Measurements from ENCODE around the gene CEP128.

CEP128 gene

DNA sequence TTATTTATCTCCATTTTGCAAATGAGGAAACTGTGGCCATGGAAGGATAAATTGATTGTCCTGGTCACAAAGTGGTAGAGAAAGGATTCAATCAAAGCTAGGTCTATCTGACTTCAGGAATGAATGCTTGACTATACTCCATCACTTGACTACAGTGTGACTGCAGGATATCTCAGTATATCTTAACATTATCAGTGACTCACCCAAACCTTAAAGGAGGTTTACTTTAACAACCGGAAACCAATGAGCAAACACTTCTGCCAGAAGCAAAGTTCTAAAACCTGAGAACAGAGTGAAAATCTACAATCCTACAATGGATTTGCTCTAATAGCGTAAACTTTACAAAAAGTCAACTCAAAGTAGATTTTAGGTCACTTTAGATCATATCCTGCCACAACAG is 277.0 kb downstream of the CEP128 start:
- DNase-seq (ENCODE audit: low spot score): no peak

DNA sequence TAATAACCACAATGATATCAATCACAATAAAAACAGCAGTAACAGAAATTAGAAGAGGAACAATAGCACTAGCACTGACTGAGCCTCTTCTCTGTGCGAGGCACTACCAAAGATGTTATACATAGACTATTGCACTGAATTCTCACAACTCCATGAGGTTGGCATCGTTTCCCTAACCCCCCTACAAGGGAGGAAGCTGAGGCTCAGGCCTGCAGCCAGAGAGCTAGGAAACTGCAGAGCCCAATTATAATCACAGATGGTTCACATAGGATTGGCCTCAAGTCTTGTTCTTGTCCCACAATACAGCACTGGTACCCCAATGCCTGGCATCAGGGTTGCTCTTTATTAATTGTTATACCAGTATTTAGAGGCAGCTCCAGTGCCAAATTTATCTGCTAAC is 278.0 kb downstream of the CEP128 start:
- DNase-seq (ENCODE audit: low spot score): no peak

DNA sequence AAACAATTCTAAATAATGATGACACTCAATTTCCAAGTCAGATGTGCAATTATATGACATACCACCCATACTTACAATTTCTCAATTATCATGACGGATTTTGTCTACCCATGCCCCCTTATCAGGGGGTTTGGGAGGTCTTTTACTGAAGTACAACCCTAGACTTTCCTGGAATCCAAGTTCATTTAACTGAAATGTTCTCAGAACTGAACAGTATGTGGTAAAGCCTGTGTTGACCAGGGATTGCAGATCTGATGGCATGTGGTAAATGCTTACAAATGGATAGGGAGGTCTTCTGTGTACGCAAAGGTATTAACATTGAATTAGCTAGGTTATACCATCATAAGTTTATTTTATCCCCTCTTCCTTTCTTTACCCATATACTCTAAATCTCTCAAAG is 281.8 kb downstream of the CEP128 start:
- DNase-seq (ENCODE audit: low spot score): no peak

DNA sequence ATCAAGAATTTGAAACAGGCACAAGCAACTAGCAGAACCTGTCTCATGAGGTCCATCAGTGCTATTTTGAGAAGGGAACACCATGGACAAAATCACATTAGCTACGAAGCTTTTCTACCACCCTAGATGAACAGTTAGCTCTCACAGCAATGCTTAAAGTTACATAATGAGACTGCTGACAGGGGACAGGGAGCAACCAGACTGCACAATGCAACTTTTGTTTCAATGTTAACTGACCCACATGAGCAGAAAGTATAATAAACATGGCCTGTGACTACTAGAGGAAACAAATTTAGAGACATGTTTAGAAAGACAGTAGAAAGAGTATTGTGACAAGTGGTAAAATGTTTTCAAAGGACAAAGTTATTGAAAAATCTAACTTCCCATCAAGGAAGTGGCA is 282.8 kb downstream of the CEP128 start:
- DNase-seq (ENCODE audit: low spot score): no peak

DNA sequence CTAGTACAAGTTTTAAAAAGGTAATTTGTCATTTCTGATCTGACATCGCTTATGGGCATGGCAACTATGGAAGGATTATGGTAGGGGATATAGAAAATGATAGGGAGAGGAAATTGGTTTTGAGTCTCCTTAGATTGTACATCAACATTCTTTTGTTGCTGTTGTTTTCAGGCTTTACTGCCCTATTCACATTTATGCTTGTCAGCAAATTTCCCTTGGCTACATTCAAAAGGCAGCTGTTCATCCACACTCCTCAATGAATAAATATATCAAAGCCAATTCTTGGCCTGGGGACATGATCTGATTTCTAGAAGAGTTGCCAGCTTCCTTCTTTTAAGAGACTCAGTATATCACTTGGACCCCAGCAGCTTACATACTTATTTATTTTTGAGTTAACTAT is 283.4 kb downstream of the CEP128 start:
- DNase-seq (ENCODE audit: low spot score): no peak

DNA sequence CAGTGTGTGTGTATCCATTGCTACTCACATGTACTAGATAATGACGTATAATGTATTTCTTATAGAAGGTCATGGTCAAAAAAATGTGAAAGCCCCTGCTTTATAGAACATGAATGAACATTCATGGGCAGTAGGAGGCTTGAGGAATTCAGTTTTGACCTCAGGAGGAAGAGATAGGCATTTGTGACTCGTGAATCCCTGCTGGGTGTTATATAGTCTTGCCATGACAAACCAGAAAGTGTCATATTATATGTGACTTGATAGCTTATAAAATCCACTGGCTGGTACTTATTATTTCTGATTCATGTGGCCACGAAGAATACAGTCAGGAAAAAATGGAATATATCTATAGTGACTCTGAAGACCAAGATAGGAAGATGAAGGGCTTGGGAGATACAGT is 287.6 kb downstream of the CEP128 start:
- DNase-seq (ENCODE audit: low spot score): no peak

DNA sequence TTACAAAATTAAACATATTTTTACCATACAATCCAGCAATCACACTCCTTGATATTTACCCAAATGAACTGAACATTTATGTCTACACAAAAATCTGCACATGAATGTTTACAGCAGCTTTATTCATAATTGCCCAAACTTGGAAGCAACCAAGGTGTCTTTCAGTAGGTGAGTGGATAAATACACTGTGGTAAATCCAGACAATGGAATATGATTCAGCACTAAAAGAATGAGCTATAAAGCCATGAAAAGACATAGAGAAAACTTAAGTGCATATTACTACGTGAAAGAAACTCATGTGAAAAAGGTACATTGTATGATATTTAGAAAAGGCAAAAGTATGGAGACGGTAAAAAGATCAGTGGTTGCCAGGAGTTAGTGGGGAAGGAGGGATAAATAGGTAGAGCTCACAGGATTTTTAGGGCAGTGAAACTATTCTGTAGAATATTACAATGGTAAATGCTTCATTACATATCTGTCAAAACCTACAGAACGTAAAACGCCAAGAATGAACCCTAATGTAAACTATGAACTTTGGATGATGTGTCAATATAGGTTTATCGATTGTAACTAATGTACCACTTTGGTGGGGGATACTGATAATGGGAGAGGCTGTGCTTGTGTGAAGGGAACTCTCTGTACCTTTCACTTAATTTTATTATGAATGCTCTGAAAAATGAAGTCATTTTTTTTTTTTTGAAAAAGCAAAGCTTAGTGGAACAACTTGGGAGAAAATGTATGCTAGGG is 295.7 kb downstream of the CEP128 start:
- no peak for DNase-seq (ENCODE audit: low spot score)

DNA sequence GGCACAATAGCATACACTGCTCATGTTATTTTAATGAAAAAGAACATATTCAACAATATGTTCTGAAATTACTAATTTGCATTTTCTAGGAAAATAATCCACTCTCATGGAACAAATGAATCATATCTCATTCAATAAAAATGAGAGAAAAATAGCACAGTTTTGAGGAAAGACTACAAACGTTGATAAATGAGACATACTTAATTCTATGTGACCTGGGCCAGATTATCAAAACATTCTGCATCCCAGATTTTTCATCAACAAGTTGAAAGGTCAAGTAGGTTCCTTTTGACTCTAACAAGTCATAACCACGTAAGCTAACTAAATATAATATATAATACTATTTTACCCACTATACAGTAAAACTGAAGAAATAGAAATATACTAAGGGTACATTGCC is 296.7 kb downstream of the CEP128 start:
- no peak for DNase-seq (ENCODE audit: low spot score)

DNA sequence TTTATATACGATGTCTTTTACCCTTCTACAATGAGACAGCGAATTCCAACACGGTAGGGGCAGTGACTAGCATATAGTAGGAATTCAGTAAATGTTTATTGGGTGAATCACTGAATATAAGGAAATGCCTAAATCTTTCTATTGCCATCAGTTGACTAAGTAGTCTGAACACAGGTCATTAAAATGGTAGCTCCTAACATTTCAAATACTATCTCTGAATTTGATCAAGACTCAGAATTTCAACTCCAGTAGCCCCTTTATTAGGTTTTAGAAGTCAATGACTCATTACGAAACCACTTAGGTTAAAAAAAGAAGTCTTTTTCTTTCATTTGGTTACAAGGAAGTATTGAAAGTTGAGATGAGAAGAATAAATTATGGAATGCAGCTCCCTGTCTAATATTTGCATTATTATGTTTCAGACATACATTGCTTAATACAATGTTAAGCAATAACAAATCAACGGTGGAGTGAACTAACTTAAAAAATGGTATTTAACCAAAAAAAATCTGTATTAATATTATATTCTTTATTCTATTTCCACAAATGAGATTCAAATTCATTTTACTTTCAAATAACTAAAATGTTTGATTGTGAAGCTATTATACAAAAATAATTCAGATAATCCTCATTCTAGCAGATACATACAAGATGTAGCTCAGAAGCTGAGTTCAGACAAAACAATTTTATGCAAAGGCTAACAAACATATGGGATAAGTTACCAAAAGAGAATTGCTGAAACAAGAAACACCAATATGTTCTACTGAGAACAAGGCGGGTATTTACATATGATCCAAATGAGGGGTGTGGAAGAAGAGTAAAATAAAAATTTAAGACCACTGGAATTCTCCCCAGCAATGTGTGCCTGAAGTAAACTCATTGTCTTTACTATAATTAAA is 302.7 kb downstream of the CEP128 start:
- DNase-seq (ENCODE audit: low spot score): peak; percentile 36

DNA sequence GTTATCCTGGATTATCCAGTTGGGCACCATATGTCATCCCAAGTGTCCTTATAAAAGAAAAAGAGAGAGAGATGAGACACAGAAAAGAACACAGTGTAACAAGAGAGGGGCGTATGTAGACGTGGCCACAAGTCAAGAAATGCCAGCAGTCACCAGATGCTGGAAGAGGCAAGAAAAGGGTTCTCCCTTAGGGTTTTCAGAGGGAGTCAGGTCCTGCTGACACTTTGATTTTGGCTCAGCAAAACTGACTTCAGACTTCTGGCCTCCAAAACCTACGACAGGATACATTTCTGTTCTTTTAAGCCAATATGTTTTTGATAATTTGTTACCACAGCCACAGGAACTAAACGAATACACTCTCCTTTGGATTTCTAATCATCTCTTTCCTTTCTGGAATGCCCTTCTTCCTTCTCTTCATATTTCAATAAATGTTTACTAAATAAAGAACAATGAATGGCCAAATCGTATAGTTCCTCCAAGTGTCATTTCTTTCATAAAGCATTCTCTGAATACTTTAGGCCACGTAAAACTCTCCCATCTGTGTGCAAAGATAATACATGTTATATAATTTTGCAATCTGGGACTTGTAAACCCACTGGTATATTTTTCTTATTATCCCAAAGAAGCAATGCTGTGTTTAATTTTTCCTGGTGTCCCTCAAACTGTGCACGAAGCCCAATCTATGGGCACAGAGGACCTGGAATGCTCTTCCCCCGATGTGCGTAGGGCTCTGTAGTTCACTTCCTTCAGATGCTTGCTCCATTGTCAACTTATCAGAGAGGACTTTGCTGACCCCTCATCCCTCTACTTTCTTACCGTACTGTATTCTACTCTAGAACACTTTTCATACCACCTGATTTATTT is 303.6 kb downstream of the CEP128 start:
- DNase-seq (ENCODE audit: low spot score): peak; percentile 26

DNA sequence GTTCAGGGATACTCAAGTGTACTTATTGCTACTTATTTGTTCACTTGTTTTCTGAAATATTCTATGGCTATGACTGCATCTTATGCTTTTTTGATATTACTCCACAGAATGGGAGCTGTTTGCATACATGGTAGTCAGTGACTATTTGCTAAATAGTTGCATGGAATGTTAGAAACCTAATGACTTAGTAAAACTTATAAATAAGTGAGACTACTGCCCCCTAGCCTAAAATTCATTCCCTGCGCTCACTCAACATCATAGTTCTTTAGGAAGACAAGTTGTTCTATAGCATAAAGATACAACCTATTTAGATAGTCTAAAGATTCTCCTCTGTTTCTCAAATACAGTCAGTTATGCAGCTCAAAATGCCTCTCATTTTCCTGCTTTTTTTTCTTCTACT is 305.5 kb downstream of the CEP128 start:
- no peak for DNase-seq (ENCODE audit: low spot score)

DNA sequence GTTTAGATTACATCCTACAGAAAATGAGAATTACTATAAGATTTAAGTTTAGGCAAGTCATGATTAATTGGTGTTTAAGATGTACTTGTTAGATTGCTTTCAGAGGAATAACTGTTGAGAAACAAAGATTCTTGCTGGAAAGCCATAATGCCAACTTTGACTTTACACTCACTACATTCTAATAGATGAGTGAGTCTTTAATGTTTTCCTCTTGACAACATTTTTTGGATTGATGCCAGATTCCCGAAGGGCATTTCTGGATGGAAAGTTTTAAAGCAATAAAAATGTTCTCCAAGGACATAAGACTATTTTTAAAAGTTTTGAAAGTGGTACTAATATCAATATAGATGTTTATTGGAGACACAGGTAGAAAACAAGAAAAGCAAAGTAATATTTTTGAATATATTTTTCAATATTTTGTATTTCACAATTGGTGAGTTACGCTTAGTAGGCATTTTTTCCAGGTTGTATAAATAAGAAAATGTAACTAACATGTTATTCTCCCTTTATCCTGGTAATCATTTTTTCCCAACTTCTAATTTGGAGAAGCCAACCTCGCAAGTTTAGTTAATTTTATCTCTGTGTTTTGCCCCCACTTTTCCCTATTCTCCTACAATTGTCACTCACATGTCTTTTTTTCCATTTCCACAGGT is 307.3 kb downstream of the CEP128 start:
- no peak for DNase-seq (ENCODE audit: low spot score)

DNA sequence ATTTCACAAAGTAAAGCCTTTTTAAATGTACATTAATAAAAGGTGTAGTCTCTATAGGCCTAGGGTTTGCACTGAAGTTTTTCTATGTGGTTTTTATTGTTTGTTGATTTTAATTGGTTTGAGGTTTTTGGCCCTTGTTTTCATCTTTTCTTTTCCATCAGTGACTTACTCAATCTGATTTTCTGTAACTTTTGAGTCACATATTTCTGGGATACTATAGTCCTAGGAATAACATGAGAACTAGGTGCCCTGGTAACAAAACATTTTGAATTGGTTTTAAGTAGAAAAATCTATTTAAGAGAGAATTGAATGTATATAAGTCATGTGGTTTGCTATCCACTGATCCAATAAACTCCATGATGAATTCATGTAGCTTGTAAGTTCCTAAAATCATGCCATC is 311.9 kb downstream of the CEP128 start:
- DNase-seq (ENCODE audit: low spot score): no peak

DNA sequence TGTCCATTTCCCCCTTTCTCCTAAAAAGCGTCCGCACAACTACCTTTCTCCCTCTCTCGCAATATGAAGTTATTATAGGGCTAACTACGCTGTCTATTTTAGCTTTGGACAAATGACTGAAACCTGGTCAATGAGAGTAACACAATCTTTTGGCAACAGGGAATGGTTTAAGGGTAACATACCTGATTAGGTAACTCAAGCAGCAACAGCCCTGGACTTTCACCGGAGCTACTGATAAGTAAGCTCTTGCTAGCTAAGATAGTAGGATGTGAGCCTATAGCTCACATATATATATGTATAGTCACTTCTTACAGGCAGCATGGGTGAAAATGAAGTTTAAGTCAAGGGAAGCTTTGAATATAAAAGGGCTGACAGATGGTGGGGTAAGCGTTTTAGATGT is 313.0 kb downstream of the CEP128 start:
- DNase-seq (ENCODE audit: low spot score): no peak

DNA sequence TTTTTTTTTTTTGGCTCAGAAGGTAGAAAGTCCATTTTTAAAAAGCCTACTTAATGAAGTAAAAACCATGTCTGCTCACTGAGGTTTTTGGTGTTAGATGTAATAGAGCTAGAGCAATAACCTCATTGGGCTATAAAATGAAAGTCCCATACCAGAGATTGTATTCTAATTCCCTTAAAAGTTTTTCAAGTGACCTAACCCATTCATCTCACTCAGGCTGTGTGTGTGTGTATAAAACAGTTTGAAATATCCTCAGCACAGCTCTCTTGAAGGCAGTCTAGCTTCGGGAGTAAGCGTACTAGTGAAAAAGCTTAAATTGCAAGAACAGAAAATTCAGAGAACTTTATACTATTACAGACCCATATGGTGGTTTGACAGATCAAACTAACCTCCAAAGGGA is 313.8 kb downstream of the CEP128 start:
- no peak for DNase-seq (ENCODE audit: low spot score)

DNA sequence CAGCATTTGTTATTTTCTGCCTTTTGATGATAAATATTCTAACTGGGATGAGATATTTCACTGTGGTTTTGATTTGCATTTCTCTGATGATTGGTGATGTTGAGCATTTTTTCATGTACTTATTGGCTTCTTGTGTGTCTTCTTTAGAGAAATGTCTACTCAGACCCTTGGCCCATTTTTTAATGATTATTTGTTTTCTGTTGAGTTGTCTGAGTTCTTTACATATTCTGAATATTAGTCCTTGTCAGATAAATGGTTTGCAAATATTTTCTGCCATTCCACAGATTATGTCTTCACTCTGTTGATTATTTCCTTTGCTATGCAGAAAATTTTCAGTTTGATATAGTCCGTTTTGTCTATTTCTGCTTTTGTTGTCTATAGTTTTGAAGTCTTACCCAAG is 317.0 kb downstream of the CEP128 start:
- no peak for DNase-seq (ENCODE audit: low spot score)

DNA sequence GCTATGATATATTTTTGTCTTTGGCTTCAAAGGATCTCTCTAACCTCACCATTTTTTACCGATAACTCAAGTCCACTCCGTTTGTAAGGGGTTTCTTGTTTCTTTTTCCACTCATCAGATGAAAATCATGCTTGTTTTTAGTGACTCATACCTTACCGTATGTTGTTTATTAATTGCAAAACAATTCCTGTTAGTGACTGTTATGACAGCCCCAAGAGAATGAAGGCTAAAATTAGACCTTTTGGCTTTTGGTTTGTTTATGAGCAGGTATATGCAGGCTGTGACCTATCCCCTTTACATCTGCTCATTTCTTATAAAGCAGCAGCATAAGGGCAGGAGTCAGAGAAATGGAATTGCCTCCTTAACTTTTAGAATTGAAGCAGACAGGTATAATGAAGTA is 319.8 kb downstream of the CEP128 start:
- peak; percentile 16 for DNase-seq (ENCODE audit: low spot score)

DNA sequence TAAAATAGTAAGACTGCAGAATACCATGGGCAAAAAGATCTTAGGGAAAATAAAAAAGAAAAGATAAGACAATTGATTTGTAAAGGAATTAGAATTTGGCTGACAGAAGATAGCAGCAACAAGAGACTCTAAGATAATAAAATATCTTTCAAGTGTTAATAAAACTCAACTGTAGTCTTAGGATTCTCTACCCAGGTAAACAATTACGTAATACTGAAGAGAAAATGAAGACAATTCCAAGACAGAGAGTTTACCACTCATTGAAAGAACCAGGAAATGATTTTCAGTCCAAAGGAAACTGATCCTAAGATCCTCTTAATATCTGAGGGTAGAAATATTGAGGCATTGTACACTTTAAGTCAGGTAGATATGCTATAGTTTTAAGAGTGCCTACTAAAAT is 321.1 kb downstream of the CEP128 start:
- no peak for DNase-seq (ENCODE audit: low spot score)

DNA sequence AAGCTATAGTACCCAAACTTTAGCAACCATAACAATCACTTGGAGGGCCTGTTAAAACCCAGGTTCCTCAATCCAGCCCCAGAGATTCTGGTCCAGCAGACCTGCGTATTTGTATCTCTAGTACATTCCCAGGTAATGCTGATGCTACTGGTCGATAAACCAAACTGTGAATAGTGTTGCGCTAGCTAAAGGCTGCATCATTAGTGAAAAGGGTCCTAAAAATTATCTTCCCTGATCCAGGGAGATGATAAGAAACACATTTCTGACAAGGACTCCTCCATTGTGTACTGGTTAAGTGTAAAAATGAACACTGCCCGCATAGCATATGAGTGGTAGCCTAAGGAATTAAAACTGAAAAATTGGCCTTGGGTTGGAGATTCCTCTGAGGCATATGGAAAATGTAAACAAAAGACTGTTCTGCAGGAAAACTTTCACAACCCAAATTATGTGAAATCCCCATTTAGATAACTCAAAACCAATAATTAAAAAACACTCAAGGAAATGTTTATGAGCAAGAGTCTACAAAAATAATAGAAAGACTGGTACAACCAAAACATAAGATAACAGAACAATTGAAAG is 322.7 kb downstream of the CEP128 start:
- no peak for DNase-seq (ENCODE audit: low spot score)

DNA sequence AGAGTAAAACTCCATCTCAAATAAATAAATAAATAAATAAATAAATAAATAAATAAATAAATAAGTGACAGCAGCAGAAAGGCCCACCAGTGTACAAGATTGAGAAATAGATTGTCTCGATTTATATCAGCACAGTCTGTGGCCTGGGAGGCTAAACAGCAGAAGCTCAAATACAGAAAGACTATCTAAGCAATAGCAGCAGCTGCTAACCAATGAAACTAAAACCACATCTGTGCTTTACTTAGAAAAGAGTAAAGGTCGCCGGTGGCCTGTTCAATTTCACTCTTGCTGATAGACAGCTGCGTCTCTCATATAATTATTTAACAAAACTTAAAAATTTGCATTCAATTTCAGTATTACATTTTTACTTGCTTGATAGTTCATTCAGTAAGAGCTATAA is 325.7 kb downstream of the CEP128 start:
- DNase-seq (ENCODE audit: low spot score): no peak

DNA sequence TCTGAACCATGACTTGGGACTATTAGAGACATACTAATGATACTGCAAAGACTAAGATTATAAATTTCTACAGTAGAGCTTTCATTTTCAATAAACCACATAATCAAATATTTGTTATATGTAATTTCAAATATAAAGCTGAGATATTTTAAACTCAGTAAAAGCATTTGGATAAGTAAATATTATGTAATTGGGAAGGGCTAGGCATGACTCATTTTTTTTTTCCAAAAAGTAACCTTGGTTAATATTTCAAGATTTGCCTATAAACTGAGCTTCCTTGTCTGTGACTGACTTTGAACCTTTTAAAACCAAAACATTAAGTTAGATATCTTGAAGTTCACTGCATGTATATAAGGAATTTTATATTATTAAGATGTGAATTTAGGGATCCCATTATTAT is 332.5 kb downstream of the CEP128 start:
- no peak for DNase-seq (ENCODE audit: low spot score)

DNA sequence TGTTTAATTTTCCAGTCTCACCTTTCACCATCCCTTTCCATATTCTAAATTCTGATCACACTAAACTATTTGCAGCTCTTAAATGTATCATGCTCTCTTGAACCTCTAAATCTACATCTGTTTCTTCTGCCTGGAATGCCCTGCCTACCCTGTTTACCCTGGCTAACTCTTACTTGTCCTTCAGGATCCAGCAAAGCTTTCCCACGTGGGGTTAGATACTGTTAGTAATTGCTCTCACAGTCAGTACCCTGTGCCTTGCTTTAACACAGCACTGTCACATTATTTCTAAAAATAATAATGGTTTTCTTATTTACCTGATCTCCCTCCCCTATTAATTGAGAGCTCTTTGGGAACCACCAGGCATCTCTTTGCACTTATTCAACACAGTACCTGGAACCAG is 333.0 kb downstream of the CEP128 start:
- DNase-seq (ENCODE audit: low spot score): no peak
